WERI-Rb-1 (cell line): ENCODE data around the gene PRR19.

Experiments used
- DNase-seq: peaks from one replicate; pipeline ENCODE4 v3.0.0-alpha.2; 2020
- H3K27ac ChIP-seq: fragments of 250-450 bp; sonication (Bioruptor Pico); 2 replicates; pipeline ENCODE4 v1.5.1; 2020; ENCODE audit warnings: mild to moderate bottlenecking, moderate library complexity
- H3K27me3 ChIP-seq: fragments of 250-450 bp; sonication (Bioruptor Pico); 2 replicates; pipeline ENCODE4 v1.5.1; 2021; ENCODE audit warnings: mild to moderate bottlenecking, low read depth, moderate library complexity; ENCODE audit not compliant: insufficient read depth, severe bottlenecking
- H3K36me3 ChIP-seq: fragments of 250-450 bp; sonication (Bioruptor Pico); 2 replicates; pipeline ENCODE4 v1.5.1; 2020; ENCODE audit warnings: mild to moderate bottlenecking, moderate library complexity
- H3K4me3 ChIP-seq: 2 replicates; pipeline ENCODE4 v1.5.1; 2011; ENCODE audit warnings: low read depth, mild to moderate bottlenecking, control low read depth, low read length
- H3K9me3 ChIP-seq: fragments of 250-450 bp; sonication (Bioruptor Pico); 2 replicates; pipeline ENCODE4 v1.5.1; 2021; ENCODE audit warnings: mild to moderate bottlenecking, moderate library complexity; ENCODE audit not compliant: severe bottlenecking
- CTCF ChIP-seq: IDR thresholded peaks from 2 replicates; pipeline ENCODE4 v1.5.1; 2011; ENCODE audit warnings: low read depth, mild to moderate bottlenecking, control low read depth, inconsistent platforms, low read length

The PRR19 gene

GRCh38 chr19:42290523-42291434 is 11.2 kb upstream of the PRR19 start:
- Histone ChIP-seq H3K36me3 (peaks cover 90% of the 10 kb centered on the region), H3K4me3 (no peak overlapping the region), H3K27me3 (no peaks in the 10 kb centered on the region), H3K9me3 (no peaks in the 10 kb centered on the region), H3K27ac (no peak overlapping the region)
- peak; percentile 59 for DNase-seq
- TF ChIP-seq CTCF = peak; percentile 58

GRCh38 chr19:42291435-42291810 is 10.5 kb upstream of the PRR19 start:
- Histone ChIP-seq H3K36me3 (peaks cover 94% of the 10 kb centered on the region), H3K27ac (no peak overlapping the region)
- TF ChIP-seq CTCF = no peak

GRCh38 chr19:42292042-42292960 is 9.6 kb upstream of the PRR19 start:
- no peak for TF ChIP-seq CTCF
- Histone ChIP-seq H3K36me3 (peaks cover 95% of the 10 kb centered on the region), H3K4me3 (no peak overlapping the region), H3K27ac (no peak overlapping the region), H3K27me3 (no peaks in the 10 kb centered on the region), H3K9me3 (no peaks in the 10 kb centered on the region)
- no peak for DNase-seq

More at GRCh38 chr19:42291435-42291810, 10.5 kb upstream of the PRR19 start:
- H3K9me3 ChIP-seq = no peaks in the 10 kb centered on the region
- no peak overlapping the region for H3K4me3 ChIP-seq
- DNase-seq = no peak
- H3K27me3 ChIP-seq = no peaks in the 10 kb centered on the region

GRCh38 chr19:42292963-42293362 is 9.0 kb upstream of the PRR19 start:
- peaks cover 92% of the 10 kb centered on the region for H3K36me3 ChIP-seq
- no peak for TF ChIP-seq CTCF
- no peak for DNase-seq

GRCh38 chr19:42293540-42293939 is 8.4 kb upstream of the PRR19 start:
- Histone ChIP-seq H3K36me3 (peaks cover 92% of the 10 kb centered on the region), H3K4me3 (no peak overlapping the region), H3K9me3 (no peaks in the 10 kb centered on the region), H3K27ac (no peak overlapping the region), H3K27me3 (no peaks in the 10 kb centered on the region)
- no peak for DNase-seq
- 0 out of 2 replicates have a peak, but pooled peaks have one; percentile 9 for TF ChIP-seq CTCF

More at GRCh38 chr19:42292963-42293362, 9.0 kb upstream of the PRR19 start:
- H3K27ac ChIP-seq = no peak overlapping the region
- H3K27me3 ChIP-seq = no peaks in the 10 kb centered on the region
- H3K9me3 ChIP-seq = no peaks in the 10 kb centered on the region
- no peak overlapping the region for H3K4me3 ChIP-seq
